Adipocyte (in vitro differentiated cells): ENCODE data around the gene COG5.
A peak's percentile ranks its signal among the peaks of the same experiment; 100 is the strongest.

Source experiments
- DNase-seq: peaks from one replicate; pipeline ENCODE4 v3.0.0-alpha.2; 2015; ENCODE audit warnings: low read depth
- H3K27me3 ChIP-seq: replicated peaks from 2 replicates; pipeline ENCODE4 v1.7.0; 2013; ENCODE audit warnings: mild to moderate bottlenecking, low read length, moderate library complexity; ENCODE audit not compliant: control insufficient read depth, insufficient read depth
- H3K36me3 ChIP-seq: 2 replicates; pipeline ENCODE4 v1.7.0; 2013; ENCODE audit warnings: low read length, mild to moderate bottlenecking, moderate library complexity; ENCODE audit not compliant: control insufficient read depth, insufficient read depth, severe bottlenecking
- H3K4me1 ChIP-seq: 2 replicates; pipeline ENCODE4 v1.7.0; 2013; ENCODE audit warnings: mild to moderate bottlenecking, low read length, moderate library complexity; ENCODE audit not compliant: control insufficient read depth, insufficient read depth
- H3K4me3 ChIP-seq: 2 replicates; pipeline ENCODE4 v1.7.0; 2013; ENCODE audit warnings: mild to moderate bottlenecking, low read length, moderate library complexity
- H3K9ac ChIP-seq: 2 replicates; pipeline ENCODE4 v1.7.0; 2013; ENCODE audit warnings: mild to moderate bottlenecking, low read length, moderate library complexity
- H3K9me3 ChIP-seq: 2 replicates; pipeline ENCODE4 v1.7.0; 2013; ENCODE audit warnings: mild to moderate bottlenecking, low read length, moderate library complexity; ENCODE audit not compliant: control insufficient read depth

The COG5 gene

DNA sequence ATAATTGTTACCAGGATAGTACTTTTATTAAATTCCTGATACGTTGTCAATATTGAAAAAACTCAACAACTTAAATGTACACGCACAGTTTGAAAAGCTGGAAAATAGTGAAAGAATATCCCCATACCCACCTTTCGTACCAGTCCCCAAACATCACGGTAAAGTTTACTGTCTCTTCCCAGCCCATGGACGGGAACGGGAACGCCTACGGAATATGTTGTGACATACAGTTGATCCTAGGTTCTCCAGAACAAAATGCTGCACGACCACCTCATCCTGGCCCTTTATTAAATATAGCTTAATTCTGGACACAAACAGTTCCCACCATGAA, 15.8 kb upstream of the COG5 start:
- peaks cover 6% of the 10 kb centered on the region for H3K36me3 ChIP-seq
- H3K9ac ChIP-seq: peak overlapping the region; percentile 94
- no peaks in the 10 kb centered on the region for H3K9me3 ChIP-seq
- H3K27me3 ChIP-seq: no peaks in the 10 kb centered on the region
- no peak for DNase-seq
- H3K4me1 ChIP-seq: peaks cover 22% of the 10 kb centered on the region
- H3K4me3 ChIP-seq: peak overlapping the region; percentile 93

- no peaks in the 10 kb centered on the region for H3K4me1 ChIP-seq
- H3K9me3 ChIP-seq: no peaks in the 10 kb centered on the region
- DNase-seq: no peak
- peaks cover 12% of the 10 kb centered on the region for H3K36me3 ChIP-seq
- no peak overlapping the region for H3K4me3 ChIP-seq
- H3K9ac ChIP-seq: no peak overlapping the region
- H3K27me3 ChIP-seq: no peaks in the 10 kb centered on the region
These were observed 9.8 kb upstream of the COG5 start for GRCh38 chr7:107573537-107573936.

DNA sequence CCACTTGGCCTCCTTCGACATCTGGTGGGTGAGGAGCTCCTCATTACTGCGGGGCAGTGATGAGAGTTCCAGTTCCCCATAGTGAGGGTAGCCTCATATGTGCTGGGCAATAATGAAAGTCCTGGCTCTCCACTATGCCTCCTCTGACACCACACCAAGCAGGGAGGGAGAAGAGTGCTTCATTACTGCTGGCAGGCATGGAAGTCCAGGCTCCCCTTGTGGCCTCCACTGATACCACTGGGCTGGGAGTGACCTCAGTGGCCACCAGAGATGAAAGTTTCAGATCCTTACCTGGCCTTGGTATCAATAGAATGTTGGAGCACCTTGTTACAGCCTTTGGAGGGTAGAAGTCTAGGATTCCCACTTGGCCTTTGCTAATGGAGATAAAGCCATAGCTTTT, 6.6 kb upstream of the COG5 start:
- DNase-seq: no peak
- Histone ChIP-seq H3K36me3 (peaks cover 12% of the 10 kb centered on the region), H3K4me1 (peaks cover under 1% of the 10 kb centered on the region), H3K4me3 (no peak overlapping the region), H3K9ac (no peak overlapping the region), H3K27me3 (no peaks in the 10 kb centered on the region), H3K9me3 (no peaks in the 10 kb centered on the region)

- DNase-seq: peak; percentile 69
These were observed 1.0 kb upstream of the COG5 start for GRCh38 chr7:107564553-107565298.

GRCh38 chr7:107563081-107563774, 492 bp downstream of the COG5 start:
- no peak for DNase-seq
- no peaks in the 10 kb centered on the region for H3K27me3 ChIP-seq
- H3K9ac ChIP-seq: peak overlapping the region; percentile 93

More at GRCh38 chr7:107564553-107565298, 1.0 kb upstream of the COG5 start:
- no peaks in the 10 kb centered on the region for H3K36me3 ChIP-seq
- H3K9me3 ChIP-seq: no peaks in the 10 kb centered on the region
- peaks cover 35% of the 10 kb centered on the region for H3K4me1 ChIP-seq
- no peaks in the 10 kb centered on the region for H3K27me3 ChIP-seq
- peak overlapping the region; percentile 97 for H3K4me3 ChIP-seq
- peak overlapping the region; percentile 93 for H3K9ac ChIP-seq

DNA sequence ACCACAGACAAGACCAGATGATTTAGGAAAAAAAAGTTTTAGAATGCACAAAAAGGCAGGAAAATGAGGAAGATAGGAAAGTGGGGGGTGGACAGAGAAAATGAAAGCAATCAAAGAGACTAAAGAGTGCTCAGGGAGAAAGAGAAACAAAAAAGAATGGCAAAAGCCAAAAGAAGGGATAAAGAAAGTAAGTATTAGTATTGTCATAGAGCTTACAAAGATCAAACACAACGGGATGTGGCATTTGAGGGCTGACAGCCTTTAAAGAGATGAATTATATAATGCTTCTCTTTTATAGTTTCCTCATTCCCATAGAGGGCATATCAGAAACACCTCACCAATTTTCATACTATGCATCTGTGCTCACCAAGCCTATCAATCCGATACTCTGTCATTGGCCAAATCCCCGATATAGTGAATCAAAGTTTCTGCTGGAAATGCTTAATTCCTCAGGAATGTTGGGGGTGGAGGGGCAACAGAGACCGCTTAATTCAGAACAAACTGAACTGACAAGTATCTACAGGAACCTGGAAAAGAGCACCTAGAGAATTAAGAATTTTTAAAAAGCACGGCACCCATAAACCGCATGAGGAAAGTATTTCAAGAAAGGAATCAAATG, 2.7 kb downstream of the COG5 start:
- Histone ChIP-seq H3K4me1 (peaks cover 42% of the 10 kb centered on the region), H3K4me3 (no peak overlapping the region)
- no peak for DNase-seq

More at GRCh38 chr7:107563081-107563774, 492 bp downstream of the COG5 start:
- Histone ChIP-seq H3K4me3 (peak overlapping the region; percentile 97), H3K4me1 (peaks cover 42% of the 10 kb centered on the region), H3K36me3 (no peaks in the 10 kb centered on the region), H3K9me3 (no peaks in the 10 kb centered on the region)

GRCh38 chr7:107559864-107560263, 3.9 kb downstream of the COG5 start:
- H3K27me3 ChIP-seq: no peaks in the 10 kb centered on the region
- DNase-seq: peak; percentile 60
- peak overlapping the region; percentile 52 for H3K4me3 ChIP-seq
- peaks cover 14% of the 10 kb centered on the region for H3K36me3 ChIP-seq
- H3K4me1 ChIP-seq: peaks cover 38% of the 10 kb centered on the region
- H3K9me3 ChIP-seq: no peaks in the 10 kb centered on the region
- H3K9ac ChIP-seq: peak overlapping the region; percentile 2

More for the DNA sequence above, 2.7 kb downstream of the COG5 start:
- H3K9me3 ChIP-seq: no peaks in the 10 kb centered on the region
- no peak overlapping the region for H3K9ac ChIP-seq
- H3K36me3 ChIP-seq: peaks cover 11% of the 10 kb centered on the region
- H3K27me3 ChIP-seq: no peaks in the 10 kb centered on the region

DNA sequence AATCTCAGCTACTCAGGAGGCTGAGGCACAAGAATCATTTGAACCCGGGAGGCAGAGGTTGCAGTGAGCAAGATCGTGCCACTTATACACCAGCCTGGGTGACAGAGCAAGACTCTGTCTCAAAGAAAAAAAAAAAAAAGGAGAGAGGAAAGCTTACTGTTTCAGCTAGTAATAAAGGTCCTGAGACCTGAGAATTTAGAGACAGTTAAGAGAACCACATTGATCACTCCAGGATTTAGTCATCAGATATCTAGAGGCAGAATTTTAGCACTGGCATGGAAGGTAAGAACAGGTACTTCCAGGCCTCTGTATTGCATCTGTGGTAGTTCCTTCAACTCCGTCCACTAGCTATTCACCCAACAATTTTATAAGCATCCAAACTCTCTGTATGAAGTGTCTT, 7.8 kb downstream of the COG5 start:
- Histone ChIP-seq H3K36me3 (peaks cover 37% of the 10 kb centered on the region), H3K4me3 (no peak overlapping the region), H3K27me3 (no peaks in the 10 kb centered on the region), H3K9ac (no peak overlapping the region), H3K9me3 (no peaks in the 10 kb centered on the region), H3K4me1 (peaks cover 19% of the 10 kb centered on the region)
- no peak for DNase-seq

GRCh38 chr7:107551936-107552335, 11.8 kb downstream of the COG5 start:
- H3K9ac ChIP-seq: no peak overlapping the region
- no peaks in the 10 kb centered on the region for H3K9me3 ChIP-seq
- peaks cover 41% of the 10 kb centered on the region for H3K36me3 ChIP-seq
- no peak overlapping the region for H3K4me3 ChIP-seq
- no peak for DNase-seq
- no peaks in the 10 kb centered on the region for H3K4me1 ChIP-seq
- H3K27me3 ChIP-seq: no peaks in the 10 kb centered on the region

DNA sequence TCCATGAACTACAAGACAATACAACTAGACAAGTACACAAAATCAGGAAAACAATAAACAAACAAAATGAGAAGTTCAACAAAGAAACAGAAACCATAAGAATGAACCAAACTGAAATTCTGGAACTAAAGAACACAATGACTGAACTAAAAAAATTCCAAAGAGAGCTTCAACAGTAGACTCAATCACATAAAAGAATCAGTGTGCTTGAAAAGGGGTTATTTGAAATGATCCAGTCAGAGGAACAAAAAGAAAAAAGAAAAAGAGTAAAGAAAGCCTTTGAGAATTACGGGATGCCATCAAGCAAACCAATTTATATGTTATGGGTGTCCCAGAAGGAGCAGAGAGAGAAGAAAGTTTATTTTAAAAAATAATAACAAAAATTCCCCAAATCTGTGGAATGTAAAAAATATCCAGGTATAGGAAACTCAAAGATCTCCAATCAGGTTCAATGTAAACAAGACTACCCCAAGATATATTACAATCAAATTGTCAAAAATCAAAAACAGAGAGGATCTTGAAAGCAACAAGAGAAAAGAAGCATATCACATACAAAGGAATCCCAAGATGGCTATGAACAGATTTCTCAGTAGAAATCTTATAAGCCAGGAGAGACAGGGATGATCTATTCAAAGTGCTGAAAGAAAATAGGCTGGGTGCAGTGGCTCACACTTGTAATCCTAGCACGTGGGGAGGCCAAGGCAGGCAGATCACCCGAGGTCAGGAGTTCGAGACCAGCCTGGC, 18.7 kb downstream of the COG5 start:
- peaks cover 16% of the 10 kb centered on the region for H3K9me3 ChIP-seq
- H3K4me3 ChIP-seq: no peak overlapping the region
- H3K27me3 ChIP-seq: no peaks in the 10 kb centered on the region
- no peaks in the 10 kb centered on the region for H3K4me1 ChIP-seq
- no peak for DNase-seq
- peaks cover 47% of the 10 kb centered on the region for H3K36me3 ChIP-seq
- no peak overlapping the region for H3K9ac ChIP-seq
